GM12865 (cell line): Measurements from ENCODE around the gene CPNE6.

Source experiments
- DNase-seq: peaks from one replicate; pipeline ENCODE4 v3.0.0; 2010; ENCODE audit warnings: low read depth
- H3K4me3 ChIP-seq: 2 replicates; pipeline ENCODE4 v1.5.1; 2011; ENCODE audit warnings: mild to moderate bottlenecking, low read depth, low read length, control low read depth
- CTCF ChIP-seq: IDR thresholded peaks from 2 replicates; pipeline ENCODE4 v1.5.1; 2011; ENCODE audit warnings: low read length, control low read depth, low read depth, inconsistent platforms; ENCODE audit not compliant: insufficient read depth; ENCODE audit errors: missing control alignments

The CPNE6 gene

DNA sequence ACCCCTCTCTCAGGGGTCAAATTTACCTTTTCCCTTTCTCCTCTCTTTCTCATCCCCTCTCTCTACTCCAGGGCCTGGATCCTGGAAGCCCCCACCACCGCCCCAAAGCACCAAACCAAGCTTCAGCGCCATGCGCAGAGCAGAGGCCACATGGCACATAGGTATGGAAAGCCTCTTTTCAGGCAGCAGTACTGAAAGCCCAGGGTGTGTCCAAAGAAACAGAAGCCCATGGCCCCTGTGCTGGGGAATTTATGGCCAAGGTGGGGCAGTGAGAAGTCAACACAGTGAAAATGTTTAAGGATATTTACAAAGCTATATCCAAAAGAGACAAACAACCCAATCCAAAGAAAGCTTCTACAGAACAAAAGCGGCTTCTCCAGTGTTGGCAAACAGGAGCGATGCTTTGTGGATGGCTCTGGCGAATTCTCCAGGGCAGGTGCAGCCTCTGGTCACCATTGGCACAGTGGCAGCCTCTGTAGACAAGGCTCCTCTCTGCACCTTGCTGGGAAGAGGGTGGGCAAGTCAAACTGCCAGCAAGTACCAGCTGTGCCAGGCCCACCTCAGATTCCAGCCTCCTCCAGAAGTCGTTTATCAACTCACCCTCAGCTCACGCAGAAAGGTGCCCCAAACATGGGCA, 4.7 kb upstream of the CPNE6 start:
- H3K4me3 ChIP-seq = no peak overlapping the region
- no peak for DNase-seq
- no peak for TF ChIP-seq CTCF

DNA sequence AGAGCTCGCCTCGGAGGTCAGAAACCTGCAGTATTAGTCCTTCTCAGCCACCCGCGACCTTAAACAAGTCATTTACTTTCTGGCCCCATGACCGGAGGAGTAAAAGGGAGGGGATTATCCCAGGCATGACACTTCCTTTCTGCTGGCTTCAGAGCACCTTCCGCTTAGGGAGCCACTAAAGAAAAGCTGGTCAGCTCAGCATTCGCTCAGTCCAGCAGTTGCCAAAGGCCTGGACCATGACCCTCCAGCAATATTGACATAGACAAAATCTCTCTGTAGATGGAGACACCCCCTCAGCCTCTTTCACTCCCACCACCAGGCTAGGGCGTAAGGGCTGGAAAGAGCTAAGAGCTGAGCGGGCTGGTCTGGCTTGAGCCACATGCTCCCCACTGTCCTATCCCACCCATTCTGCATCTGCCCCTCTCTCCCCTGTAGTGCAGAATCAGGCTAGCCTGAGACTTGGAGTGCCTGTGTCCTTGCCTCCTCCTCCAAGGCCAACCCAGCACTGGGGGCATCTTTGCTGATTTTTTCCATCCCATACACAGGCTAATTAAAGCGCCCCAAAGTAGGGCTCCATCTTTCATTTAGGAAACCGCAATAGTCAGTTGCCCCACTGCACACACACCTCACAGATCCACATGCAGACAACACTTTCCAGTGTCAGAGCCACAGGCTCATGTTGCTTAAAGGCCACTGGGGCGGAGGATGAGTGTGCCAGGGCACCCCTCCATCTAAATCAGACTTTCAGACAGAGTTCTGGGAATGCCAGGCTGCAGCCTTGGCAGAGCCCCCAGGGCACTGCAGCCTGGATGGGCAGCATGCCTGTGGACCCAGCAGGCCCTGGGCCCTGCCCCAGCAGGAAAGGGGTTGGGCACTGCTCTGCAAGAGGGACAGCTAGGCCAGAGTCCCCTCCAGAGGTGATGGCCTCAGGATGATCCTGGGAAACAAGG, 4.0 kb upstream of the CPNE6 start:
- DNase-seq = no peak
- no peak for TF ChIP-seq CTCF

GRCh38 chr14:24068711-24069410, 2.5 kb upstream of the CPNE6 start:
- no peak overlapping the region for H3K4me3 ChIP-seq
- TF ChIP-seq CTCF = no peak
- DNase-seq = no peak

More for the DNA sequence above, 4.0 kb upstream of the CPNE6 start:
- H3K4me3 ChIP-seq = no peak overlapping the region

DNA sequence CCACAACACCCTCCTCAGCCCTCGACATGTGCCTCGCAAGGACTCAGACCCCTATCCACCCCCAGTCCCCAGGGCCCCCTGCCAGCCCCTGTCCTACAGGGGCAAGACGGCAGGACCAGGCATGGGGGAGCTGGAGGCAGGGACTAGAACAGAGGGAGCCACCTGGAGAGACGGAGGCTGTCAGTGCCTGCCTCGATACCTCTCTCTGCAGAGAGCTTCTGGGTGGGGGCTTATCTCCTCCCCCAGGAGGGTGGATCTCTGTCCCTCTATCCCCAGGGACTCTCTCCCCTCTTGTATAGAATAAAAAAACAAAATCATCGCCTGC, 2.0 kb upstream of the CPNE6 start:
- H3K4me3 ChIP-seq = no peak overlapping the region
- no peak for TF ChIP-seq CTCF
- no peak for DNase-seq

DNA sequence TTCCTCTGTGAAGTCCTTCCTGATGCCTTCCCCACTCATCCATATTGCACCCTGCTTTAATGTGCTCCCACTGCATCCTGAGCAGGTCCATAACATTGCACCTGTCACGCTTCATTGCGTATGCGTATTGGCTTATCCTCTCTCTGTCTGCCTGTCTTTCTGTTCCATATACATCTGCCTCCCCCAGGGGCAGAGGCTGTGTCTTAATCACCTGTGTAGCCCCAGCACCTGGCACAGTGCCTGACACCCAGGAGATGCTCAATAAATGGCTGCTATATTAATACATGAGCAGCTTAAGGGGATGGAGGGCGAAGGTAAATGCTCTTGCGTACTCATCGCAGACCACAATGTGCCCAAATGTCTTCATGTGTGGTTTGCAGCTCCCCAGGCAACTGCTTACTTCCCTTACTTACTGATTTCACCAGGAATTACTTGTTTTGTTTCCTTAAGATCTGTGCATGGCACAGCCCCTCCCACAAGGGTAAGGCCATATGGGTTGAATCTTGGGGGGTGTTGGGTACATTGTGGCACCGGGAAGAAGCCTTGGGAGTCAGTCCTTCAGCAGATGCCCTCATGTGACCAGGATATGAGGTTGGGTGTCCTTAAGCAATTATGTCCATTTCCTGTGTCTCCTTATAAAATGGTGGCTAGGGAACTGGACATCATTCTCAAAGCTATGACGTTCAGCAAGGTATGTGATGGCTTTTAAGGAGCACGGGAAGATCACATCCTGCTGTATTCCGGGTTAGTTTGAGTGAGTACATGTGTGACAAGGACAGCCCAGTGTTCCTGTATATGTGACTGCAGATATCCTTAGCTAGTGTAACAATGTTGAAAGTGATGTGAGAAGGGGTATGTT, 848 bp upstream of the CPNE6 start:
- no peak overlapping the region for H3K4me3 ChIP-seq
- no peak for DNase-seq
- TF ChIP-seq CTCF = no peak

- no peak overlapping the region for H3K4me3 ChIP-seq
- TF ChIP-seq CTCF = no peak
- no peak for DNase-seq
Observed at GRCh38 chr14:24071836-24072430, 571 bp downstream of the CPNE6 start.
